ENCODE results near the gene IFT57. TPM values are rescaled to one million over a fixed set of nuclear protein-coding genes. Genes with fewer than 3 reads are reported as not detected.

Gene IFT57
- total and polyA plus RNA-seq, 2 experiments from 2014 or later: 28.6 to 49.0 TPM

DNA sequence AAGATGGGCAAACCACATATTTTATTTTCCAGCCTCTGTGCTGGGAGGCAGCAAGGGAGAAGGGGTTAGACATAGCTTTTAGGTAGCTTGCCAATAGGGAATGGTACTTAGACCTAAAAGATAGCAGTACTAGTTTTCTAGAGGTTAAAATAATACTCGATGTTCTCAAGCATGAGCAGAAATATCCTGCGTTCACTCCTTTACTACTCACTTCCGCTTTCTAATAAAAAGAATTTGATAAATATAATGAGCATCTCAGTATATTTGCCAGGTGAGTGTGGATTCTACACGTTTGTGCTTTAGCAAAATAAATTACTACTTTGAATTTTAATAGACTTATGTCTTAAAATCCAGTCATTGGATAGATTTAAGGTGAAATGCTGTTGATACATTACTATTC lies 92.0 kb downstream of the IFT57 start:
- TF ChIP-seq CREB1 (CRISPR knock-in tag; IDR thresholded peaks at IDR 0.05; ENCODE audit: low read depth) (no peak), ZNF114 (CRISPR knock-in tag; IDR thresholded peaks at IDR 0.05) (no peak), ZNF331 (CRISPR knock-in tag; IDR thresholded peaks at IDR 0.05; ENCODE audit: low read depth) (no peak), CTCF (conservative IDR thresholded peaks at IDR 0.05; ENCODE audit: low read depth in 2 of 2) (no peak), EZH2 (IDR thresholded peaks at IDR 0.05; ENCODE audit: low read depth, unreplicated experiment) (no peak), POLR2AphosphoS5 (IDR thresholded peaks at IDR 0.05; ENCODE audit: low read depth) (no peak), JUNB (IDR thresholded peaks at IDR 0.05; ENCODE audit: unreplicated experiment) (no peak), NANOG (IDR thresholded peaks at IDR 0.05; ENCODE audit: borderline replicate concordance) (no peak), EZH2phosphoT487 (IDR thresholded peaks at IDR 0.05; ENCODE audit: unreplicated experiment) (no peak), STAT1 (IDR thresholded peaks at IDR 0.05; ENCODE audit: unreplicated experiment) (no peak)
- TF ChIP-seq, protein P1, sequence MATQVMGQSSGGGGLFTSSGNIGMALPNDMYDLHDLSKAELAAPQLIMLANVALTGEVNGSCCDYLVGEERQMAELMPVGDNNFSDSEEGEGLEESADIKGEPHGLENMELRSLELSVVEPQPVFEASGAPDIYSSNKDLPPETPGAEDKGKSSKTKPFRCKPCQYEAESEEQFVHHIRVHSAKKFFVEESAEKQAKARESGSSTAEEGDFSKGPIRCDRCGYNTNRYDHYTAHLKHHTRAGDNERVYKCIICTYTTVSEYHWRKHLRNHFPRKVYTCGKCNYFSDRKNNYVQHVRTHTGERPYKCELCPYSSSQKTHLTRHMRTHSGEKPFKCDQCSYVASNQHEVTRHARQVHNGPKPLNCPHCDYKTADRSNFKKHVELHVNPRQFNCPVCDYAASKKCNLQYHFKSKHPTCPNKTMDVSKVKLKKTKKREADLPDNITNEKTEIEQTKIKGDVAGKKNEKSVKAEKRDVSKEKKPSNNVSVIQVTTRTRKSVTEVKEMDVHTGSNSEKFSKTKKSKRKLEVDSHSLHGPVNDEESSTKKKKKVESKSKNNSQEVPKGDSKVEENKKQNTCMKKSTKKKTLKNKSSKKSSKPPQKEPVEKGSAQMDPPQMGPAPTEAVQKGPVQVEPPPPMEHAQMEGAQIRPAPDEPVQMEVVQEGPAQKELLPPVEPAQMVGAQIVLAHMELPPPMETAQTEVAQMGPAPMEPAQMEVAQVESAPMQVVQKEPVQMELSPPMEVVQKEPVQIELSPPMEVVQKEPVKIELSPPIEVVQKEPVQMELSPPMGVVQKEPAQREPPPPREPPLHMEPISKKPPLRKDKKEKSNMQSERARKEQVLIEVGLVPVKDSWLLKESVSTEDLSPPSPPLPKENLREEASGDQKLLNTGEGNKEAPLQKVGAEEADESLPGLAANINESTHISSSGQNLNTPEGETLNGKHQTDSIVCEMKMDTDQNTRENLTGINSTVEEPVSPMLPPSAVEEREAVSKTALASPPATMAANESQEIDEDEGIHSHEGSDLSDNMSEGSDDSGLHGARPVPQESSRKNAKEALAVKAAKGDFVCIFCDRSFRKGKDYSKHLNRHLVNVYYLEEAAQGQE (IDR thresholded peaks at IDR 0.05; ENCODE audit: unreplicated experiment): no peak
- TF ChIP-seq, protein P2, sequence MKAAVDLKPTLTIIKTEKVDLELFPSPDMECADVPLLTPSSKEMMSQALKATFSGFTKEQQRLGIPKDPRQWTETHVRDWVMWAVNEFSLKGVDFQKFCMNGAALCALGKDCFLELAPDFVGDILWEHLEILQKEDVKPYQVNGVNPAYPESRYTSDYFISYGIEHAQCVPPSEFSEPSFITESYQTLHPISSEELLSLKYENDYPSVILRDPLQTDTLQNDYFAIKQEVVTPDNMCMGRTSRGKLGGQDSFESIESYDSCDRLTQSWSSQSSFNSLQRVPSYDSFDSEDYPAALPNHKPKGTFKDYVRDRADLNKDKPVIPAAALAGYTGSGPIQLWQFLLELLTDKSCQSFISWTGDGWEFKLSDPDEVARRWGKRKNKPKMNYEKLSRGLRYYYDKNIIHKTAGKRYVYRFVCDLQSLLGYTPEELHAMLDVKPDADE (IDR thresholded peaks at IDR 0.05): no peak
- Histone ChIP-seq H3K4me1 (ENCODE audit: insufficient read depth) (no peaks in the 10 kb centered on the region), H3K79me2 (replicated peaks; ENCODE audit: insufficient read depth) (no peaks in the 10 kb centered on the region), H3K36me3 (ENCODE audit: insufficient read depth) (no peaks in the 10 kb centered on the region), H3K9me2 (ENCODE audit: insufficient read depth) (0 out of 2 replicates have a peak, but pooled peaks cover 4% of the 10 kb centered on the region), H3K27me3 (ENCODE audit: insufficient read depth) (no peaks in the 10 kb centered on the region), H4K20me1 (replicated peaks; ENCODE audit: insufficient read depth) (no peaks in the 10 kb centered on the region), H3K4me2 (no peak overlapping the region), H3F3A (replicated peaks; ENCODE audit: low read depth) (no peaks in the 10 kb centered on the region), H2AFZ (no peak overlapping the region), H3K27ac (ENCODE audit: low read depth) (no peak overlapping the region), H3K4me3 (no peak overlapping the region)
- DNase-seq (ENCODE audit: low spot score) (no peak), ATAC-seq (no peak)
- H3K9me3 Mint-ChIP-seq: no peaks in the 10 kb centered on the region
- 0 out of 3 replicates have a peak, but pooled peaks cover under 1% of the 10 kb centered on the region for H3K4me1 Mint-ChIP-seq
- H3K4me3 Mint-ChIP-seq: no peak overlapping the region
- H3K27me3 Mint-ChIP-seq (ENCODE audit: insufficient read depth, low read depth, poor library complexity): no peaks in the 10 kb centered on the region
- H3K36me3 Mint-ChIP-seq (ENCODE audit: low read depth): no peaks in the 10 kb centered on the region
- no peak overlapping the region for H3K27ac Mint-ChIP-seq

All from GM23338 (cell line).